Brain microvascular endothelial cell (primary cell): ENCODE results near the gene TXNRD2.

Experiments
- DNase-seq: peaks from one replicate; pipeline ENCODE4 v3.0.0-alpha.2; 2020
- H3K27ac ChIP-seq: fragments of 250-450 bp; sonication (Bioruptor Pico); 2 replicates; pipeline ENCODE4 v1.5.1; 2020; ENCODE audit warnings: mild to moderate bottlenecking, moderate library complexity
- H3K27me3 ChIP-seq: fragments of 250-450 bp; sonication (Bioruptor Pico); replicated peaks from 2 replicates; pipeline ENCODE4 v1.5.1; 2020; ENCODE audit warnings: mild to moderate bottlenecking
- H3K36me3 ChIP-seq: fragments of 250-450 bp; sonication (Bioruptor Pico); replicated peaks from 2 replicates; pipeline ENCODE4 v1.5.1; 2020; ENCODE audit warnings: mild to moderate bottlenecking
- H3K4me3 ChIP-seq: 2 replicates; pipeline ENCODE4 v1.5.1; 2011; ENCODE audit warnings: low read depth, mild to moderate bottlenecking, control low read depth, low read length, moderate library complexity
- in situ Hi-C: cut with HindIII; loops from 2 replicates; pipeline ENCODE4 v1.10.0; 2017; ENCODE audit warnings: low sequenced_read_pairs, low pct_ligation_motif_present
- TF ChIP-seq, protein P1 (sequence below): IDR thresholded peaks from 2 replicates; pipeline ENCODE4 v1.5.1; 2011; ENCODE audit warnings: low read depth, mild to moderate bottlenecking, moderate library complexity, low read length, control low read depth, inconsistent platforms; ENCODE audit errors: missing control alignments

TXNRD2 gene

DNA sequence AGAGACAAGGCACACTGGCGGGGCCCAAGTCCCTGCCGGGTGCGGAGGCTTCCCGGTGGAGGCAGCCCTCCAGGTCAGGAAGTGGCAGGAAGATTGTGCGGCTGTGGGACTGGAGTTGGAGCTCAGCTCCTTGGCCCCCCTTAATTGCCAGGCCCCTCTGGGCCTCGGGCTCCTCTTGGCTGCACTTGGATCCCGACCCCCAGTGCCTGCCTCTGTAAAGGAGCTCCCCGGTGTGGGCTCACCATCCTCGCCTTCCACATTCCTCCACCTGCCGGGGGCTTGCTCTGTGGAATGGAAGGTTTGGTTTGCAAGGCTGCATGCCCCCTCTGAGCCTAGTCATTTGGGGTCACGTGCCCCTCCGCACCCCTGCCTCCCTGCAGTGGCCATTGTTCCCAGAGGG lies 38.1 kb downstream of the TXNRD2 start:
- Histone ChIP-seq H3K27ac (no peak overlapping the region), H3K4me3 (no peak overlapping the region), H3K27me3 (no peaks in the 10 kb centered on the region), H3K36me3 (peaks cover under 1% of the 10 kb centered on the region)
- no peak for DNase-seq
- TF ChIP-seq, protein P1, sequence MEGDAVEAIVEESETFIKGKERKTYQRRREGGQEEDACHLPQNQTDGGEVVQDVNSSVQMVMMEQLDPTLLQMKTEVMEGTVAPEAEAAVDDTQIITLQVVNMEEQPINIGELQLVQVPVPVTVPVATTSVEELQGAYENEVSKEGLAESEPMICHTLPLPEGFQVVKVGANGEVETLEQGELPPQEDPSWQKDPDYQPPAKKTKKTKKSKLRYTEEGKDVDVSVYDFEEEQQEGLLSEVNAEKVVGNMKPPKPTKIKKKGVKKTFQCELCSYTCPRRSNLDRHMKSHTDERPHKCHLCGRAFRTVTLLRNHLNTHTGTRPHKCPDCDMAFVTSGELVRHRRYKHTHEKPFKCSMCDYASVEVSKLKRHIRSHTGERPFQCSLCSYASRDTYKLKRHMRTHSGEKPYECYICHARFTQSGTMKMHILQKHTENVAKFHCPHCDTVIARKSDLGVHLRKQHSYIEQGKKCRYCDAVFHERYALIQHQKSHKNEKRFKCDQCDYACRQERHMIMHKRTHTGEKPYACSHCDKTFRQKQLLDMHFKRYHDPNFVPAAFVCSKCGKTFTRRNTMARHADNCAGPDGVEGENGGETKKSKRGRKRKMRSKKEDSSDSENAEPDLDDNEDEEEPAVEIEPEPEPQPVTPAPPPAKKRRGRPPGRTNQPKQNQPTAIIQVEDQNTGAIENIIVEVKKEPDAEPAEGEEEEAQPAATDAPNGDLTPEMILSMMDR: no peak
- in situ Hi-C loops: no loop called here

DNA sequence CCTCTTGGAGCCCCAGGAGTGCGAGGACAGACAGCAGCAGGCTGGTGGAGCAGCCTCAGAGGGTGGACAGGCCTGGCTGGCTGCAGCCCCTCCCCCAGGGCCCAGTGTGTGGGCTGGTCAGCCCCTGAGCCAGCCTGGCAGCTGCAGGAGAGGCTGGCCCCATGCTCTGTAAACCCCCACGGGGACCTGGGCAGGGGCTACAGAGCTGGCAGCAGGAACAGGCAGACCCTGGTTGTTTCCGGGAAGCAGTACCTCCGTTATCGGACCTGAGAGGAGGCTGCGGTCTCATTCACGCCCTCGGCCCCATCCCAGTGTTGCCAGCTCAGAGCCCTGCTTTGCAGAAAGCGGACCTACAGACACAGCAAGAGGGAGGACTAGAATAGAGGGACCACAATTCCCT lies 38.6 kb downstream of the TXNRD2 start:
- no peaks in the 10 kb centered on the region for H3K36me3 ChIP-seq
- in situ Hi-C loops: no loop called here
- H3K4me3 ChIP-seq: no peak overlapping the region
- H3K27ac ChIP-seq: no peak overlapping the region
- DNase-seq: no peak
- no peaks in the 10 kb centered on the region for H3K27me3 ChIP-seq
- TF ChIP-seq, protein P1: no peak

DNA sequence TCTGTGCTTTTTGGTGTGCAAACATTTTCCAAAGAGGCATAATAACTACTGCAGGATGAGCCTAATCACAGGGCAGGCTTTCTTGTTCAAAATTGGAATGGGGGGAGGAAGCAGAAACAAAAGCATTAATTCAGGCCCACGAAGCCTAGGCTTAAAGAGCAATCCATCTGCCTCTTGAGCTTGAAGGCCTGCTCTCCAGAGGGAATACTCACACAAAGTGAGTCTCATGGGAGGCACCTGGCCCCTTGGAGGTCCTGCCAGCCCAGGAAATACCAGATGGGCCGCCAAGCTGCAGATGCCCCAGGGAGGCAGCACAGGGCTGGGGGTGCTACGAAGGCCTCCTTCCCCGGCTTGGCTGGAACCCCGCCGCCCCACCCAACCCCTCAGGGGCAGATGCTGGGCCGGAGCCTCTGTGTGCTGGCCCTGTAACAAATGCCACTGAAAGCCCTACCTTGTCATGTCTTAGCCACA lies 39.3 kb downstream of the TXNRD2 start:
- no peak overlapping the region for H3K27ac ChIP-seq
- in situ Hi-C loops: no loop called here
- H3K27me3 ChIP-seq: no peaks in the 10 kb centered on the region
- no peaks in the 10 kb centered on the region for H3K36me3 ChIP-seq
- TF ChIP-seq, protein P1: no peak
- no peak for DNase-seq
- H3K4me3 ChIP-seq: no peak overlapping the region

DNA sequence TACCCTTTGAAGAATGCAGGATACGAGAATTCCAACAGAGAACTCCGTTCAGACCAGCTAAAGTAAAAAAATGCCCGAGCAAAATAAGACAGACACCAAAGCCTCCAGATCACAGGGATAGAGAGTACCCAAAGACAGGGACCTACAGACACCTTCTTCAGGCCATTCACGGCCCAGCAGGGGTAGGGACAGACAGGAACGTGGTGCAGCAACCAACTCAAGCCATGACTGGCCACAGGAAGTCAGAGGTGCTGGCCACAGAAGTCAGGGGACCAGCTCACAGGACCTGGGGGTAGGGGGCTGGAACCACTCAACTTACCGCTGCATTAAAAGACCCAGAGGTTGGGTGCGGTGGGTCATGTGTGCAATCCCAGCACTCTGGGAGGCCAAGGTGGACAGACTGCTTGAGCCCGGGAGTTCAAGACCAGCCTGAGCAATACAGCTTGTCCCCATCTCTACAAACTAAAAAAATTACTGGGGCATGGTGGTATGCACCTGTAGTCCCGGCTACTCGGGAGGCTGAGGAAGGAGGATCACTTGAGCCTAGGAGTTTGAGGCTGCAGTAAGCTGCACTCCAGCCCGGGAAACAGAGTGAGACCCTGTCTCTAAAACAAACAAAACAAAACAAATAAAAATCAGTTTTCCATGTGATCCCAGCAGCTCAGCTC lies 39.9 kb downstream of the TXNRD2 start:
- TF ChIP-seq, protein P1: no peak
- H3K27me3 ChIP-seq: no peaks in the 10 kb centered on the region
- no peak for DNase-seq

DNA sequence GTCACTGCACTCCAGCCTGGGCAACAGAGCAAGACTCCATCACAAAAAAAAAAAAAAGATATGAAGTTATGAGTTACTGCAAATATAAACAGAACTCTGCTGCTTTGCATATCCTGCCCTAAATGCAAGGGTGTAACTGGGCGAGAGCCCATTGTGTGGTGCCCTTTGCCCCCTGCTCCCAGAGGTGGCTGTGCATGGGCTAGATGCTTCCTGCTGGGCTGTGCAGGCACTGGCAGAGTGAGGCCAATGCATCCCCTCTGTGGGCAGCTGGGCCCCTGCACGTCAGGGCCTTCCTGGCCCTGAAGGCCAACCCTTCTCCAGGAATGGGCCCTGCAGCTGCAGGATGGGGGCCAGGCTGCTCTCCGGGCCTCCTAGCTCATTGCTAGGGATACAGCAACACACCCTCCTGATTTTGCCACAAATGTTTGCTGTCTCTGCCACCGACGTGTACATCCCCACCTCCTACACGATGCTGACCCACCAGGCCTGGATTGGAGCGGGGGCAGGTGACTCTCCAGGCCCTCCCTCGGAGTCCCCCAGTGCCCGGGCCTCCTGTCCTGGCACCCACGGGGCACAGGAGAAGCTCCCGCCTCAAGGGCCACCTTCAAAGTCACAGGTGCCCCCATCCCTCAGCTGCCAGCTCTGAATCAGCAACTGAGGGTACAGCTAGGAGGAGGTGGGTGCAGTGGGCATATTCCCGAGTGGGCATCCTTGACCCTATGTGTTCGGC lies 40.7 kb downstream of the TXNRD2 start:
- Histone ChIP-seq H3K36me3 (no peaks in the 10 kb centered on the region), H3K27ac (no peak overlapping the region), H3K27me3 (no peaks in the 10 kb centered on the region), H3K4me3 (no peak overlapping the region)
- TF ChIP-seq, protein P1: no peak
- in situ Hi-C loops: no loop called here
- DNase-seq: no peak

More for the DNA sequence above, 39.9 kb downstream of the TXNRD2 start:
- no peak overlapping the region for H3K27ac ChIP-seq
- in situ Hi-C loops: no loop called here
- no peak overlapping the region for H3K4me3 ChIP-seq
- no peaks in the 10 kb centered on the region for H3K36me3 ChIP-seq
